HepG2 (cell line): Measurements from ENCODE around the gene USF2. TPM values are rescaled to one million over a fixed set of nuclear protein-coding genes. Genes with fewer than 3 reads are reported as not detected.
A peak's percentile ranks its signal among the peaks of the same experiment; 100 is the strongest.

Source experiments
- CBFB ChIP-seq: sonication (generic); formaldehyde crosslinking; IDR thresholded peaks from 2 replicates; pipeline ENCODE4 v1.4.0; 2020; ENCODE audit warnings: missing genetic modification reagents
- CENPX ChIP-seq: sonication (generic); formaldehyde crosslinking; IDR thresholded peaks from 2 replicates; pipeline ENCODE4 v1.9.0; 2021; ENCODE audit warnings: mild to moderate bottlenecking, missing genetic modification reagents, moderate library complexity
- CHCHD3 ChIP-seq: sonication (generic); formaldehyde crosslinking; IDR thresholded peaks from 2 replicates; pipeline ENCODE4 v1.8.0; 2022; ENCODE audit warnings: mild to moderate bottlenecking, missing genetic modification reagents, moderate library complexity
- GATAD2A ChIP-seq: IDR thresholded peaks from 2 replicates; pipeline ENCODE4 v1.6.1; 2016
- SP2 ChIP-seq: sonication (generic); formaldehyde crosslinking; IDR thresholded peaks from 2 replicates; pipeline ENCODE4 v1.5.1; 2020; ENCODE audit warnings: mild to moderate bottlenecking, missing genetic modification reagents
- TMF1 ChIP-seq: sonication (generic); formaldehyde crosslinking; IDR thresholded peaks from 2 replicates; pipeline ENCODE4 v1.8.1; 2022; ENCODE audit warnings: low read depth, missing genetic modification reagents
- ZFAT ChIP-seq: sonication (generic); formaldehyde crosslinking; conservative IDR thresholded peaks from 2 replicates; pipeline ENCODE4 v1.8.1; 2023; ENCODE audit warnings: missing genetic modification reagents, inconsistent platforms
- ZNF253 ChIP-seq: sonication (generic); formaldehyde crosslinking; IDR thresholded peaks from 2 replicates; pipeline ENCODE4 v1.8.0; 2022; ENCODE audit warnings: mild to moderate bottlenecking, missing genetic modification reagents, borderline replicate concordance
- ZNF569 ChIP-seq: sonication (generic); formaldehyde crosslinking; IDR thresholded peaks from 2 replicates; pipeline ENCODE4 v1.5.0; 2020; ENCODE audit warnings: mild to moderate bottlenecking, missing genetic modification reagents, moderate library complexity, borderline replicate concordance
- ZNF678 ChIP-seq: sonication (generic); formaldehyde crosslinking; IDR thresholded peaks from 2 replicates; pipeline ENCODE4 v1.4.0; 2020; ENCODE audit warnings: mild to moderate bottlenecking, missing genetic modification reagents
- polyA plus RNA-seq, 8 experiments: library from polyadenylated mRNA; depleted of rRNA in 3 of 8; stranded (reverse) in 7 of 8; unstranded in 1 of 8; fragments of >200 nt; fragmentation: Illumina TruSeq in 4 of 8; extraction: Trizol in 4 of 8; gene quantifications; 2 replicates each; pipeline versions ENCODE4 v1.2.1 to v1.2.3, GENCODE V29; 2011 to 2016; ENCODE audit warnings: low read depth in 4 of 8, missing spikeins in 1 of 8, mixed read lengths in 1 of 8; ENCODE audit not compliant: insufficient read depth in 1 of 8
- total RNA-seq, 5 experiments: library from RNA; depleted of rRNA; stranded (reverse); fragments of >200 nt; fragmentation: Illumina TruSeq; extraction: Trizol; gene quantifications; 2 replicates each; pipeline ENCODE4 v1.2.3, GENCODE V29; 2016; ENCODE audit warnings: low read depth in 1 of 5
- TF ChIP-seq, protein P1 (sequence below): sonication (generic); formaldehyde crosslinking; IDR thresholded peaks from 2 replicates; pipeline ENCODE4 v1.5.1; 2020; ENCODE audit warnings: mild to moderate bottlenecking, missing genetic modification reagents, moderate library complexity
- TF ChIP-seq, protein P2 (sequence below): sonication (generic); formaldehyde crosslinking; IDR thresholded peaks from 2 replicates; pipeline ENCODE4 v1.5.1; 2020; ENCODE audit warnings: missing genetic modification reagents, mild to moderate bottlenecking, borderline replicate concordance
- TF ChIP-seq, protein P3 (sequence below), 2 experiments: fragments of 450-650 bp in 1 of 2; sonication (generic) in 1 of 2; formaldehyde crosslinking; IDR thresholded peaks; 2 replicates each; pipeline versions ENCODE4 v1.5.0 to v1.8.0; 2020 to 2022; ENCODE audit warnings: mild to moderate bottlenecking in 1 of 2, missing genetic modification reagents in 1 of 2
- TF ChIP-seq, protein P4 (sequence below), 2 experiments: sonication (generic) in 1 of 2; formaldehyde crosslinking in 1 of 2; IDR thresholded peaks; 2 replicates each; pipeline versions ENCODE4 v1.4.0 to v1.6.1; 2018 to 2020; ENCODE audit warnings: missing genetic modification reagents in 2 of 2, borderline replicate concordance in 1 of 2, low read depth in 1 of 2, mild to moderate bottlenecking in 1 of 2, missing biosample characterization in 1 of 2
- TF ChIP-seq, protein P5 (sequence below): sonication (generic); formaldehyde crosslinking; IDR thresholded peaks from 2 replicates; pipeline ENCODE4 v1.4.0; 2020; ENCODE audit warnings: missing genetic modification reagents

The USF2 gene
- total and polyA plus RNA-seq, 2 of the 13 experiments (the other 11 are each of a cell fraction or from before 2014, with no cell fraction given), result 54.9 to 106 TPM

DNA sequence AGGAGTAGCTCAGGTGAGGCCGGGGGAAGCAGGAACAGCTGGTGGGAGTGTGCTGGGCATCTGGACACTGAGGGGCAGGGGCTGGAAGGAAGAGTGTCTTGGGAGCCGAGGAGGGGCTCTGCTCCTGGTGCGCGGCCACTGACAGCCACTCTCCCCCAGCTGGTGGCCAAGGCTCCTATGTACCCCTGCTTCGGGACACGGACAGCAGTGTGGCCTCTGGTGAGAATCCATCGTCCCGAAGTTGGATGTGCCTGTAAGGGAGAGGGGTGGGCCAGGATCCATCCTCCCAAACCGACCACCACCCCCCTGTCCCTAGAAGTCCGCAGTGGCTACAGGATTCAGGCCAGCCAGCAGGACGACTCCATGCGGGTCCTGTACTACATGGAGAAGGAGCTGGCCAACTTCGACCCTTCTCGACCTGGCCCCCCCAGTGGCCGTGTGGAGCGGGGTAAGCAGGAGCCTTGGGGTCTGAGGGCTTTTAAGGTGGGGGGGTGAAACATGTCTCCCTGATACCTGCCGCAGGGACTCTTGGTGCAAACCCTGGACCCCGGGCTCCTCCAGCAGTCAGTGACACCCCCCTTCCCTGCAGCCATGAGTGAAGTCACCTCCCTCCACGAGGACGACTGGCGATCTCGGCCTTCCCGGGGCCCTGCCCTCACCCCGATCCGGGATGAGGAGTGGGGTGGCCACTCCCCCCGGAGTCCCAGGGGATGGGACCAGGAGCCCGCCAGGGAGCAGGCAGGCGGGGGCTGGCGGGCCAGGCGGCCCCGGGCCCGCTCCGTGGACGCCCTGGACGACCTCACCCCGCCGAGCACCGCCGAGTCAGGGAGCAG lies 2.0 kb upstream of the USF2 start (continued):
- TF ChIP-seq, protein P1, sequence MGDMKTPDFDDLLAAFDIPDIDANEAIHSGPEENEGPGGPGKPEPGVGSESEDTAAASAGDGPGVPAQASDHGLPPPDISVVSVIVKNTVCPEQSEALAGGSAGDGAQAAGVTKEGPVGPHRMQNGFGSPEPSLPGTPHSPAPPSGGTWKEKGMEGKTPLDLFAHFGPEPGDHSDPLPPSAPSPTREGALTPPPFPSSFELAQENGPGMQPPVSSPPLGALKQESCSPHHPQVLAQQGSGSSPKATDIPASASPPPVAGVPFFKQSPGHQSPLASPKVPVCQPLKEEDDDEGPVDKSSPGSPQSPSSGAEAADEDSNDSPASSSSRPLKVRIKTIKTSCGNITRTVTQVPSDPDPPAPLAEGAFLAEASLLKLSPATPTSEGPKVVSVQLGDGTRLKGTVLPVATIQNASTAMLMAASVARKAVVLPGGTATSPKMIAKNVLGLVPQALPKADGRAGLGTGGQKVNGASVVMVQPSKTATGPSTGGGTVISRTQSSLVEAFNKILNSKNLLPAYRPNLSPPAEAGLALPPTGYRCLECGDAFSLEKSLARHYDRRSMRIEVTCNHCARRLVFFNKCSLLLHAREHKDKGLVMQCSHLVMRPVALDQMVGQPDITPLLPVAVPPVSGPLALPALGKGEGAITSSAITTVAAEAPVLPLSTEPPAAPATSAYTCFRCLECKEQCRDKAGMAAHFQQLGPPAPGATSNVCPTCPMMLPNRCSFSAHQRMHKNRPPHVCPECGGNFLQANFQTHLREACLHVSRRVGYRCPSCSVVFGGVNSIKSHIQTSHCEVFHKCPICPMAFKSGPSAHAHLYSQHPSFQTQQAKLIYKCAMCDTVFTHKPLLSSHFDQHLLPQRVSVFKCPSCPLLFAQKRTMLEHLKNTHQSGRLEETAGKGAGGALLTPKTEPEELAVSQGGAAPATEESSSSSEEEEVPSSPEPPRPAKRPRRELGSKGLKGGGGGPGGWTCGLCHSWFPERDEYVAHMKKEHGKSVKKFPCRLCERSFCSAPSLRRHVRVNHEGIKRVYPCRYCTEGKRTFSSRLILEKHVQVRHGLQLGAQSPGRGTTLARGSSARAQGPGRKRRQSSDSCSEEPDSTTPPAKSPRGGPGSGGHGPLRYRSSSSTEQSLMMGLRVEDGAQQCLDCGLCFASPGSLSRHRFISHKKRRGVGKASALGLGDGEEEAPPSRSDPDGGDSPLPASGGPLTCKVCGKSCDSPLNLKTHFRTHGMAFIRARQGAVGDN (CRISPR knock-in tag), result peak; percentile 71
- TF ChIP-seq, protein P2, sequence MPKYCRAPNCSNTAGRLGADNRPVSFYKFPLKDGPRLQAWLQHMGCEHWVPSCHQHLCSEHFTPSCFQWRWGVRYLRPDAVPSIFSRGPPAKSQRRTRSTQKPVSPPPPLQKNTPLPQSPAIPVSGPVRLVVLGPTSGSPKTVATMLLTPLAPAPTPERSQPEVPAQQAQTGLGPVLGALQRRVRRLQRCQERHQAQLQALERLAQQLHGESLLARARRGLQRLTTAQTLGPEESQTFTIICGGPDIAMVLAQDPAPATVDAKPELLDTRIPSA (CRISPR knock-in tag), result no peak
- TF ChIP-seq CENPX (CRISPR knock-in tag) (no peak), TMF1 (CRISPR knock-in tag) (no peak), CHCHD3 (CRISPR knock-in tag) (no peak), SP2 (CRISPR knock-in tag) (no peak), ZNF253 (CRISPR knock-in tag) (no peak), ZNF569 (CRISPR knock-in tag) (no peak), ZFAT (no peak), ZNF678 (CRISPR knock-in tag) (no peak), GATAD2A (CRISPR knock-in tag) (no peak), CBFB (no peak)
- TF ChIP-seq, protein P3, sequence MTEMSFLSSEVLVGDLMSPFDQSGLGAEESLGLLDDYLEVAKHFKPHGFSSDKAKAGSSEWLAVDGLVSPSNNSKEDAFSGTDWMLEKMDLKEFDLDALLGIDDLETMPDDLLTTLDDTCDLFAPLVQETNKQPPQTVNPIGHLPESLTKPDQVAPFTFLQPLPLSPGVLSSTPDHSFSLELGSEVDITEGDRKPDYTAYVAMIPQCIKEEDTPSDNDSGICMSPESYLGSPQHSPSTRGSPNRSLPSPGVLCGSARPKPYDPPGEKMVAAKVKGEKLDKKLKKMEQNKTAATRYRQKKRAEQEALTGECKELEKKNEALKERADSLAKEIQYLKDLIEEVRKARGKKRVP (CRISPR knock-in tag; IDR thresholded peaks at IDR 0.05), result no peak
- TF ChIP-seq, protein P4, sequence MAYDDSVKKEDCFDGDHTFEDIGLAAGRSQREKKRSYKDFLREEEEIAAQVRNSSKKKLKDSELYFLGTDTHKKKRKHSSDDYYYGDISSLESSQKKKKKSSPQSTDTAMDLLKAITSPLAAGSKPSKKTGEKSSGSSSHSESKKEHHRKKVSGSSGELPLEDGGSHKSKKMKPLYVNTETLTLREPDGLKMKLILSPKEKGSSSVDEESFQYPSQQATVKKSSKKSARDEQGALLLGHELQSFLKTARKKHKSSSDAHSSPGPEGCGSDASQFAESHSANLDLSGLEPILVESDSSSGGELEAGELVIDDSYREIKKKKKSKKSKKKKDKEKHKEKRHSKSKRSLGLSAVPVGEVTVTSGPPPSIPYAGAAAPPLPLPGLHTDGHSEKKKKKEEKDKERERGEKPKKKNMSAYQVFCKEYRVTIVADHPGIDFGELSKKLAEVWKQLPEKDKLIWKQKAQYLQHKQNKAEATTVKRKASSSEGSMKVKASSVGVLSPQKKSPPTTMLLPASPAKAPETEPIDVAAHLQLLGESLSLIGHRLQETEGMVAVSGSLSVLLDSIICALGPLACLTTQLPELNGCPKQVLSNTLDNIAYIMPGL (CRISPR knock-in tag; IDR thresholded peaks at IDR 0.05; ENCODE audit: borderline replicate concordance in 1 of 2, low read depth in 1 of 2), result no peak
- TF ChIP-seq, protein P5, sequence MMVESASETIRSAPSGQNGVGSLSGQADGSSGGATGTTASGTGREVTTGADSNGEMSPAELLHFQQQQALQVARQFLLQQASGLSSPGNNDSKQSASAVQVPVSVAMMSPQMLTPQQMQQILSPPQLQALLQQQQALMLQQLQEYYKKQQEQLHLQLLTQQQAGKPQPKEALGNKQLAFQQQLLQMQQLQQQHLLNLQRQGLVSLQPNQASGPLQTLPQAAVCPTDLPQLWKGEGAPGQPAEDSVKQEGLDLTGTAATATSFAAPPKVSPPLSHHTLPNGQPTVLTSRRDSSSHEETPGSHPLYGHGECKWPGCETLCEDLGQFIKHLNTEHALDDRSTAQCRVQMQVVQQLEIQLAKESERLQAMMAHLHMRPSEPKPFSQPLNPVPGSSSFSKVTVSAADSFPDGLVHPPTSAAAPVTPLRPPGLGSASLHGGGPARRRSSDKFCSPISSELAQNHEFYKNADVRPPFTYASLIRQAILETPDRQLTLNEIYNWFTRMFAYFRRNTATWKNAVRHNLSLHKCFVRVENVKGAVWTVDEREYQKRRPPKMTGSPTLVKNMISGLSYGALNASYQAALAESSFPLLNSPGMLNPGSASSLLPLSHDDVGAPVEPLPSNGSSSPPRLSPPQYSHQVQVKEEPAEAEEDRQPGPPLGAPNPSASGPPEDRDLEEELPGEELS (CRISPR knock-in tag), result no peak
